NK-92 (cell line): Measurements from ENCODE around the gene SLC5A9.

Experiments
- DNase-seq: peaks from one replicate; lab custom pipeline; 2025; ENCODE audit not compliant: unreplicated experiment; lab: John Stamatoyannopoulos, UW

Gene SLC5A9

GRCh38 chr1:48222501-48223242 is at the start of gene SLC5A9:
Gene SLC5A9 (plus strand): TSS chr1:48222716. CDS start chr1:48222737, 21 bp downstream.
- no peak for DNase-seq

- no peak for DNase-seq
Observed at GRCh38 chr1:48175116-48175515, 47.4 kb upstream of the SLC5A9 start.

- no peak for DNase-seq
Observed at GRCh38 chr1:48177257-48177656, 45.3 kb upstream of the SLC5A9 start.

- DNase-seq = no peak
Observed at GRCh38 chr1:48181669-48182367, 40.7 kb upstream of the SLC5A9 start.

- DNase-seq = no peak
Observed at GRCh38 chr1:48182439-48182838, 40.1 kb upstream of the SLC5A9 start.

GRCh38 chr1:48186306-48186839 is 36.1 kb upstream of the SLC5A9 start:
- DNase-seq = no peak

GRCh38 chr1:48187969-48188563 is 34.5 kb upstream of the SLC5A9 start:
- DNase-seq = no peak

GRCh38 chr1:48190881-48191280 is 31.6 kb upstream of the SLC5A9 start:
- DNase-seq = no peak

- DNase-seq = no peak
Observed at GRCh38 chr1:48194801-48195200, 27.7 kb upstream of the SLC5A9 start.

GRCh38 chr1:48196237-48196636 is 26.3 kb upstream of the SLC5A9 start:
- no peak for DNase-seq

GRCh38 chr1:48198970-48199369 is 23.5 kb upstream of the SLC5A9 start:
- DNase-seq = no peak

GRCh38 chr1:48200166-48200900 is 22.2 kb upstream of the SLC5A9 start:
- DNase-seq = no peak

GRCh38 chr1:48202030-48202752 is 20.3 kb upstream of the SLC5A9 start:
- no peak for DNase-seq

GRCh38 chr1:48203287-48203900 is 19.1 kb upstream of the SLC5A9 start:
- DNase-seq = no peak

- DNase-seq = no peak
Observed at GRCh38 chr1:48205522-48205921, 17.0 kb upstream of the SLC5A9 start.

- DNase-seq = no peak
Observed at GRCh38 chr1:48206371-48206770, 16.1 kb upstream of the SLC5A9 start.

GRCh38 chr1:48207131-48207530 is 15.4 kb upstream of the SLC5A9 start:
- DNase-seq = no peak

GRCh38 chr1:48207536-48208075 is 14.9 kb upstream of the SLC5A9 start:
- DNase-seq = no peak

- DNase-seq = no peak
Observed at GRCh38 chr1:48208251-48208650, 14.3 kb upstream of the SLC5A9 start.

GRCh38 chr1:48208652-48209051 is 13.9 kb upstream of the SLC5A9 start:
- no peak for DNase-seq
